ENCODE data around the gene UGT1A8. TPM values are rescaled to one million over a fixed set of nuclear protein-coding genes. Genes with fewer than 3 reads are reported as not detected.

The UGT1A8 gene
- total RNA-seq, 1 experiment from 2014 or later, result not detected

- TF ChIP-seq CTCF (IDR thresholded peaks at IDR 0.05 in 2 of 3, conservative IDR thresholded peaks at IDR 0.05 in 1 of 3; ENCODE audit: borderline replicate concordance in 1 of 3, insufficient read depth in 1 of 3, low read depth in 2 of 3, low read length in 2 of 3) (no peak), CEBPB (IDR thresholded peaks at IDR 0.05; ENCODE audit: low read depth) (no peak), EZH2phosphoT487 (IDR thresholded peaks at IDR 0.05; ENCODE audit: borderline replicate concordance) (no peak), ZNF274 (IDR thresholded peaks at IDR 0.05; ENCODE audit: low read depth, low read length) (no peak), POLR2A (IDR thresholded peaks at IDR 0.05; ENCODE audit: borderline replicate concordance, extremely low read depth, insufficient read depth, insufficient read length) (no peak), ATF3 (IDR thresholded peaks at IDR 0.05) (no peak), JUND (IDR thresholded peaks at IDR 0.05) (no peak), TCF7L2 (IDR thresholded peaks at IDR 0.05; ENCODE audit: borderline replicate concordance, extremely low read depth, insufficient read depth, insufficient read length) (no peak), SIN3A (IDR thresholded peaks at IDR 0.05; ENCODE audit: low read depth) (no peak), CBX3 (IDR thresholded peaks at IDR 0.05; ENCODE audit: low read depth) (no peak)
Observed at GRCh38 chr2:233791151-233791882, 173.9 kb downstream of the UGT1A8 start (continued).

- Histone ChIP-seq H3K9me3 (ENCODE audit: control insufficient read depth in 1 of 2, insufficient read depth in 1 of 2, low read depth in 1 of 2, low read length in 2 of 2) (no peaks in the 10 kb centered on the region), H4K20me1 (ENCODE audit: insufficient read depth) (no peaks in the 10 kb centered on the region), H3K79me2 (ENCODE audit: insufficient read depth, low read length) (no peaks in the 10 kb centered on the region), H3K9ac (ENCODE audit: low read length) (no peak overlapping the region), H3K36me3 (ENCODE audit: control insufficient read depth in 1 of 2, insufficient read depth in 2 of 2, low read length in 2 of 2) (no peaks in the 10 kb centered on the region), H3K4me1 (ENCODE audit: control insufficient read depth in 1 of 2, insufficient read depth in 2 of 2, low read length in 2 of 2) (no peaks in the 10 kb centered on the region), H3K4me2 (ENCODE audit: low read length) (no peak overlapping the region), H2AFZ (ENCODE audit: low read depth, low read length, poor library complexity, severe bottlenecking) (no peak overlapping the region), H3K4me3 (replicated peaks in 1 of 2; ENCODE audit: low read depth in 1 of 2, low read length in 2 of 2) (no peak overlapping the region), H3K27ac (ENCODE audit: low read depth, low read length) (no peak overlapping the region), H3K27me3 (ENCODE audit: insufficient read depth, low read length) (no peaks in the 10 kb centered on the region), H3K9me2 (ENCODE audit: insufficient read depth) (no peaks in the 10 kb centered on the region)
- POLR2A ChIA-PET, result no interaction called here
- no peak for DNase-seq (ENCODE audit: low read depth, low spot score)
- ATAC-seq, result no peak
- intact Hi-C loops (cut with micrococcal nuclease), result no loop called here
- CTCF ChIA-PET, result no interaction called here
- RAD21 ChIA-PET (ENCODE audit: low non-redundant PET in 1 of 2, low total read pairs in 2 of 2, uncharacterized antibody in 2 of 2, unreplicated experiment in 2 of 2), result no interaction called here
- TF ChIP-seq YY1 (IDR thresholded peaks at IDR 0.05; ENCODE audit: extremely low read depth, insufficient replicate concordance, low read depth, low read length) (no peak), RAD21 (IDR thresholded peaks at IDR 0.05; ENCODE audit: low read depth) (no peak), ZFX (IDR thresholded peaks at IDR 0.05) (no peak), ATF3 (IDR thresholded peaks at IDR 0.05) (no peak), ELF1 (IDR thresholded peaks at IDR 0.05; ENCODE audit: borderline replicate concordance, low read depth) (no peak), TCF7L2 (IDR thresholded peaks at IDR 0.05; ENCODE audit: borderline replicate concordance, extremely low read depth, insufficient read depth, insufficient read length) (no peak), POLR2AphosphoS5 (IDR thresholded peaks at IDR 0.05; ENCODE audit: low read depth, low read length) (no peak), ZNF274 (IDR thresholded peaks at IDR 0.05; ENCODE audit: low read depth, low read length) (no peak), CBX3 (IDR thresholded peaks at IDR 0.05; ENCODE audit: low read depth) (no peak), SP1 (IDR thresholded peaks at IDR 0.05; ENCODE audit: low read depth) (no peak)
- BruUV-seq (replicated peaks), result no TSS peak
Observed at GRCh38 chr2:233791883-233792329, 174.5 kb downstream of the UGT1A8 start.
